ENCODE results near the gene CETN2. TPM values are rescaled to one million over a fixed set of nuclear protein-coding genes. Genes with fewer than 3 reads are reported as not detected.

CETN2 gene
- total and polyA plus RNA-seq, 12 donors: 26.8 to 170 (median 34.3) TPM

GRCh38 chrX:152869972-152870371 lies 39.4 kb upstream of the CETN2 start:
- no peak for DNase-seq
- H3K9me3 ChIP-seq (replicated peaks in 1 of 3): no peaks in the 10 kb centered on the region
- no peaks in the 10 kb centered on the region for H3K4me1 ChIP-seq (replicated peaks in 1 of 2)
- H3K27me3 ChIP-seq: no peaks in the 10 kb centered on the region
- H3K4me3 ChIP-seq: no peak overlapping the region
- no peak overlapping the region for H3K27ac ChIP-seq
- intact Hi-C loops (cut with DNase I): no loop called here
- WGBS, 4 donors: 74 to 96% (median 88%) methylated on average over 4 to 7 of the region's 7 CpGs
- peaks cover 0 to 18% of the 10 kb centered on the region in 2 donors for H3K36me3 ChIP-seq (replicated peaks in 1 of 2)
- TF ChIP-seq CTCF (IDR thresholded peaks at IDR 0.05) (no peak), POLR2A (IDR thresholded peaks at IDR 0.05) (no peak)

GRCh38 chrX:152866386-152866785 lies 35.8 kb upstream of the CETN2 start:
- no peaks in the 10 kb centered on the region for H3K4me1 ChIP-seq (replicated peaks in 1 of 2)
- TF ChIP-seq CTCF (IDR thresholded peaks at IDR 0.05) (no peak), POLR2A (IDR thresholded peaks at IDR 0.05) (no peak)
- H3K27ac ChIP-seq: no peak overlapping the region
- no peak for DNase-seq
- no peak overlapping the region for H3K4me3 ChIP-seq
- intact Hi-C loops (cut with DNase I): no loop called here
- WGBS, 4 donors: 71 to 100% (median 81%) methylated on average over 1 to 5 of the region's 5 CpGs
- no peaks in the 10 kb centered on the region for H3K27me3 ChIP-seq
- H3K9me3 ChIP-seq (replicated peaks in 1 of 3): no peaks in the 10 kb centered on the region
- H3K36me3 ChIP-seq (replicated peaks in 1 of 2): peaks cover 0 to 27% of the 10 kb centered on the region in 2 donors

- intact Hi-C loops (cut with DNase I): no loop called here
- TF ChIP-seq CTCF (IDR thresholded peaks at IDR 0.05) (no peak), POLR2A (IDR thresholded peaks at IDR 0.05) (no peak)
Measured at GRCh38 chrX:152865232-152865920, 34.8 kb upstream of the CETN2 start.

GRCh38 chrX:152861826-152862225 lies 31.3 kb upstream of the CETN2 start:
- Histone ChIP-seq H3K27me3 (no peaks in the 10 kb centered on the region), H3K36me3 (replicated peaks in 1 of 2) (peaks cover 0 to 30% of the 10 kb centered on the region in 2 donors)
- WGBS, 4 donors: 69 to 89% (median 78%) methylated on average over 6 of the region's 6 CpGs

More at GRCh38 chrX:152865232-152865920, 34.8 kb upstream of the CETN2 start:
- DNase-seq: no peak
- Histone ChIP-seq H3K4me1 (replicated peaks in 1 of 2) (no peaks in the 10 kb centered on the region), H3K27me3 (no peaks in the 10 kb centered on the region), H3K27ac (no peak overlapping the region), H3K9me3 (replicated peaks in 1 of 3) (no peaks in the 10 kb centered on the region), H3K36me3 (replicated peaks in 1 of 2) (peaks cover 0 to 27% of the 10 kb centered on the region in 2 donors), H3K4me3 (no peak overlapping the region)
- 82 to 97% (median 91%) methylated on average over 4 to 17 of the region's 17 CpGs for WGBS, 4 donors

More at GRCh38 chrX:152861826-152862225, 31.3 kb upstream of the CETN2 start:
- intact Hi-C loops (cut with DNase I): no loop called here
- Histone ChIP-seq H3K4me3 (no peak overlapping the region), H3K27ac (no peak overlapping the region), H3K9me3 (replicated peaks in 1 of 3) (no peaks in the 10 kb centered on the region), H3K4me1 (replicated peaks in 1 of 2) (no peaks in the 10 kb centered on the region)
- DNase-seq: no peak
- TF ChIP-seq POLR2A (IDR thresholded peaks at IDR 0.05): no peak
- TF ChIP-seq CTCF (IDR thresholded peaks at IDR 0.05): no peak

Data from adrenal gland (tissue), 12 donors.